SK-N-MC (cell line): Measurements from ENCODE around the gene BRIP1.
"Not testable (repeated sequence)": the region's sequence is repeated elsewhere in the genome, so short reads cannot be mapped to it uniquely, and the experiment has no call there.

Source experiments
- DNase-seq: peaks from one replicate; pipeline ENCODE4 v3.0.0-alpha.2; 2011; ENCODE audit warnings: low read depth, low spot score
- H3K27ac ChIP-seq: fragments of 200-600 bp; sonication (generic); 2 replicates; pipeline ENCODE4 v1.5.1; 2016; ENCODE audit warnings: mixed run types
- H3K36me3 ChIP-seq: fragments of 200-600 bp; sonication (generic); 2 replicates; pipeline ENCODE4 v1.6.1; 2017; ENCODE audit warnings: antibody characterized with exemption, low read length, mixed read lengths; ENCODE audit not compliant: insufficient read depth
- H3K4me3 ChIP-seq: fragments of 200-600 bp; sonication (generic); 2 replicates; pipeline ENCODE4 v1.5.1; 2016
- H3K9ac ChIP-seq: fragments of 200-600 bp; sonication (generic); 2 replicates; pipeline ENCODE4 v1.8.0; 2017; ENCODE audit warnings: mixed run types, mixed read lengths; ENCODE audit not compliant: insufficient read length
- H3K9me3 ChIP-seq: fragments of 200-600 bp; sonication (generic); 2 replicates; pipeline ENCODE4 v1.6.1; 2017; ENCODE audit warnings: low read depth, mild to moderate bottlenecking, antibody characterized with exemption, low read length, moderate library complexity, mixed read lengths
- EZH2 ChIP-seq: fragments of 200-600 bp; sonication (generic); IDR thresholded peaks from one replicate; pipeline ENCODE4 v1.6.1; 2017; ENCODE audit warnings: antibody characterized with exemption
- FOXP2 ChIP-seq: optimal IDR thresholded peaks from 2 replicates; pipeline ENCODE3; 2011; ENCODE audit warnings: mild to moderate bottlenecking, moderate library complexity; ENCODE audit not compliant: insufficient read depth; ENCODE audit errors: extremely low read length, control extremely low read depth
- POLR2AphosphoS5 ChIP-seq: IDR thresholded peaks from 2 replicates; pipeline ENCODE4 v1.6.1; 2012; ENCODE audit warnings: mild to moderate bottlenecking, low read depth, low read length, borderline replicate concordance

BRIP1 gene

DNA sequence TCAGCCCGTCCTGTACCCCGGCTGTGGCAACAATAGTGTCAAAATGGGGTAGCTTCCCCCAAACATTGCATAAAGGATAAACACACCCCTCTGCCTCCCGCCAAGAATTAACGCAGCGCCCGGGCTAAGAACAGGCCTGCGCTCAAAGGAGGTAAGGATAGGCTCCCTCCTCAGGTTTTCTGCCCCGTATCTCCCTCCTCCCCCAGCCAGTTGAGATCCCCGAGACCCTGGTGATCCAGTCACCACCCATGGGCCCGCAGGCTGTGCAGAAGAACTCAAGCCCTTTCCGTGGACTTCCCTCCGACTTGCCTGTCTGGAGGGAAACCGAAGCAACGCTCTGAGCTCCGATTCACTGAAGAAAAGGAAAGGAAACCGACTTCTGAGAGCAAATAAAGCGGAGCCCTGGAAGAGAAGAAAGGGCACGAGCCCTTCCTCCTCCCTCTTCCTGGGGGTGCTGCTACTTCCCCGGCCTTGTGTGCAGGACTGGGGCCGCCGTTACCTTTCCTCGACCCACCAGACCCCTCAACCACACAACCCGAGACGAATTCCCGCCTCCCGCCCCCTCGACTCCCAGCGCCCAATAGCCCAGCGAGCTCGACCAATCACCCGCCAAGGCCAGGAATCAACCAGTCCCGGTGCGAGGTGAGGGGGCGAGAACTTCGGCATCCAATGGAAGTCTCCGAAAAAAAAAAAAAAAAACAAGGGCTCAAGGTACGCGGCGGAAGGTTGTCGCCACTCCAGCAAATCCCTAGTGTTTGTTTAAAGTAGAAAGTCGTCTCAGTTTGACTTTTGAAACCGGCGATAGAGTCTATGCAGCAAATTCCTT is at the start of gene BRIP1:
BRIP1 (minus strand) TSS at position 554 of the 826 bp plus-strand sequence. CDS start 1,989 bp downstream, outside the sequence.
- H3K4me3 ChIP-seq, result peak within 1 kb of the TSS; percentile 98
- peak within 1 kb of the TSS; percentile 97 for H3K9ac ChIP-seq
- H3K36me3 ChIP-seq, result peaks cover 24% of the 10 kb centered on the region
- DNase-seq, result peak; percentile 77
- TF ChIP-seq POLR2AphosphoS5 (peak; percentile 84), FOXP2 (no peak), EZH2 (no peak)
- H3K9me3 ChIP-seq, result no peaks in the 10 kb centered on the region
- peak within 1 kb of the TSS; percentile 90 for H3K27ac ChIP-seq

DNA sequence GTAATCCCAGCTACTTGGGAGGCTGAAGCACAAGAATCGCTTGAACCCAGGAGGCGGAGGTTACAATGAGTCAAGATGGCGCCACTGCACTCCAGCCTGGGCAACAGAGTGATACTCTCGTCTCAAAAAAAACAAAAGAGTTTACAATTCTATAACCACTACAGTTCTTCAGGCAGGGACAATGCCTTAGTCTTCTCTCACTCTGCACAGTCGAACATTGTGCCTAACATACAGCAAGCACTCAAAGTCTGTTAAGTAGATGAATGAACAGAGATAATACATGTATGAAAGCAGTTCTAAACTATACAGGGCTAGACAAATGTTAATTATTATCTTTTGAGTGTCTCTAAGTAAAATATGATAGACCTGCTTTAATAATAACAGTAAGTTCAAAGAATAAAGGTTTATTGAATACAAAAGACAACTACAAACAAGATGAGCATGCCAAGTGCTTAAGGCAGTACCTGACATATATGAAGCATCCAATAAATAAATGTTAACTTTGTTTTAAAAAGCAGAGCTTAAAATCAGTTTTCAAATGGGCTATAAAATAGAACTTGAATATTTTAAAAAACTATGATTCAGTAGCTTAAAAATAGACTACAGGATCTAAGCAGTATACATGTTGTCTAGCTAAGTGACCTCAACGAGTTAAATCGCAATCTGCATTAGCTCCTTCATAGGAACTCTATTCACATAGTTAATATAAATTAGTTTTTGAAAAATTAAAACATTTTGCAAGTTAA is 45.1 kb upstream of the BRIP1 start:
- TF ChIP-seq EZH2 (no peak), FOXP2 (no peak), POLR2AphosphoS5 (no peak)
- Histone ChIP-seq H3K9me3 (no peaks in the 10 kb centered on the region), H3K27ac (no peak overlapping the region), H3K4me3 (no peak overlapping the region), H3K9ac (no peak overlapping the region), H3K36me3 (peaks cover 44% of the 10 kb centered on the region)
- DNase-seq, result no peak

DNA sequence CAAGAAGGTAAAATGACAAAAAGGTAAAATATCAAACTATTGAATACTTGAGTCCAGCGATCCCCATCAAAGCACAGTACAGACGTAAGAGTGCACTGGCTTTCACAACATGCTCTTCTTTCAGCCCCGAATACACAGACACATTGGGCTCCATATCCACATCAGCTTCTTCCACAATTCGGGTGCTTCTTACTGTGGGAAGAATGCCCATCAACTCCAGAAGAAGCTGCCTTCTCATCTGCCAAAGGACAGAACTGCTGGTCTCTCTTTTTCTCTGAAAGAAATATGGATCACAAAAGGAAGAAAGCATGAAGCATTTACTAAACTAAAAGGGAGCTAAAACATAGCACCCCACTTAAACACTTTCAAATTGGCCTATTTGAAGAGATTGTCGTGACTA is 44.0 kb upstream of the BRIP1 start:
- Histone ChIP-seq H3K9ac (no peak overlapping the region), H3K27ac (no peak overlapping the region), H3K4me3 (no peak overlapping the region), H3K36me3 (peaks cover 49% of the 10 kb centered on the region), H3K9me3 (no peaks in the 10 kb centered on the region)
- DNase-seq, result no peak
- TF ChIP-seq EZH2, result no peak
- no peak for TF ChIP-seq POLR2AphosphoS5
- no peak for TF ChIP-seq FOXP2

DNA sequence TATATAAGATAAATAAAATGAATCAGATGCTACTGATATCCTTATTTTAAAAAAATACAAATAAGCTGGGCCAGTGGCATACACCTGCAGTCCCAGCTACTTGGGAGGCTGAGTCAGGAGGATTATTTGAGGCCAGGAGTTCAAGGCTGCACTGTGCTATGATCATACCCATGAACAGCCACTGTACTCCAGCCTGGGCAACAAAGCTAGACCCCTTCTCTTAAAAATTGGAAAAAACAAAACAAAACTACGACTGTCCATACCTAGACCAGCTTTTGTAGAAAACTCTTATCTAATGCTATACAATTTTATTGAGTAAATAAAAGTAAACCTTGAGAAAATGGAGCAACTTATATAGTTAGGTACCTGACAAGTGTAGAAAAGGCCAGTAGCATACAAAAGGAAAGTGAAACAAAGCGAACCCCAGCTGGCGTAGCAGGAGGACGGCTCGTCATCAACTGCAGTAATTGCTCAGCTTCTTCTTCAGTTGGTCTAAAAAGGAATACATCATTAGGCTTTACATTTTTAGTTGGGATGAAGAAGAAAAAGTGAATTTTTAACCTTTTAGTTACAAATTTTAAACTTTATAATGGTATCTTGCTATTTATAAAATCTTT is 40.9 kb upstream of the BRIP1 start:
- TF ChIP-seq EZH2, result no peak
- no peak for TF ChIP-seq FOXP2
- no peak for TF ChIP-seq POLR2AphosphoS5
- no peak for DNase-seq
- Histone ChIP-seq H3K9ac (no peak overlapping the region), H3K4me3 (no peak overlapping the region), H3K27ac (no peak overlapping the region), H3K9me3 (no peaks in the 10 kb centered on the region), H3K36me3 (peaks cover 35% of the 10 kb centered on the region)

DNA sequence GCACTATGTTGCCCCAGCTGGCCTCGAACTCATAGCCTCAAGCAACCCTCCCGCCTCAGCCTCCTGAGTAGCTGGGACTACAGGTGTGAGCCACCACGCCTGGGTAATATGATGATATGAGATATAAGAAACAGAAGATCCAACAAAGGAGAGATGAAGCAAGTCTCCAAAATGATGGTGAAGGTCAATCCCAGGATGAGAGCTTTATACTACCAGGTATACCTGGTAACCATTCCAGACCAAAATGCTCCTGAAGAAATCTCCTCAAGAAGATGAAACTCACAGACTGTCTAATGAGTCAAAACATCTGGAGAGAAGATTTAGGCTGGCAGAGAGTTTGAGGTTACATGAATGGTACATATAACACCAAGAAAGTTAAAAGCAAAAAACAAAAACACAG is 39.9 kb upstream of the BRIP1 start:
- no peak for DNase-seq
- no peak for TF ChIP-seq POLR2AphosphoS5
- Histone ChIP-seq H3K4me3 (no peak overlapping the region), H3K9me3 (no peaks in the 10 kb centered on the region), H3K27ac (no peak overlapping the region), H3K9ac (no peak overlapping the region), H3K36me3 (peaks cover 40% of the 10 kb centered on the region)

DNA sequence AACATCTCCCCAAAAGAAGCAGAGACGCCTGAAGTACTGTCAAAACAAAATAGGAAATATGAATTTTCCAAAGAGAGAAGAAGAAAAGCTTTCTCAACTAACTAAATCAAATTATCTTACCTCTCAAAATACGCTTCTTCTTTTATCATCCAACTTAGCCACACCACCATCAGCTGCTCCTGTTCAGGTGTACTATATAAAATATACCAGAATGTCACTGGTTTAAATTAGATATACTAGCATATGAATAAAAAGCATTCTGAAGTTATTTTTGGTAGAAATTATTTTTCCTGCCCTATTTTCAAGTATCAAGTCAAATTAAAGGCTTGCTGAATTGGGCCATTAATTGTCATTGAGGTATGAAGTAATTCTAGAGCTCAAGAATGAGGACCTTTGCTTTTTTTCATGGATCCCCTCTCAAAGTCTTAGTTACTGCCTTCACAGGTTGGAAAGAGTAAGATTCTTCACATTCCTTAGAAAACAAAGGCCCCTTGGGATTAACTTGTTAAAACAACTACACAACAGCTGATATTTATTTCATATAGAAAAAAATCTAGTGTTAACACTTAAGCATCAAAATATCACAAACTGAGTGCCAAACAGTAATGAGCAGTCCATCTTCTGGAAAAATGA is 34.3 kb upstream of the BRIP1 start:
- DNase-seq, result no peak
- Histone ChIP-seq H3K27ac (no peak overlapping the region), H3K36me3 (peaks cover 28% of the 10 kb centered on the region), H3K4me3 (no peak overlapping the region), H3K9ac (no peak overlapping the region), H3K9me3 (no peaks in the 10 kb centered on the region)
- no peak for TF ChIP-seq POLR2AphosphoS5
- no peak for TF ChIP-seq FOXP2
- TF ChIP-seq EZH2, result no peak

DNA sequence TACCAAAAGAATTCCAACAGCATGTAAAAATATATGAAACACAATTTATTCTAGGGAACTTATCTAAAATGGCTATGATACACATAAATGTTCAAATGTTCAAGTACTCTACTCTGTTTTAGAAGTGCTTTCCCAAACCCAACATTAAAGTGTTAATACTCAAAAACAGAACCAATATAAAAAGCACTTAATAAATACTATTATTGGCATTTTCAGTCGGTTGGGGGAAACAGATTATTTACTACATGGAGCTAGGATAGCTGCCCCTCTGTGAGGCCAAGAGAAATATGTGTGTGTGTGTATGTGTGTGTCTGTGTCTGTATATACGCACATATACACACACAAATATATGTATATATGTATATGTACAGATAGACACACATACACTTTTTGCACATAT is 32.1 kb upstream of the BRIP1 start:
- Histone ChIP-seq H3K27ac (no peak overlapping the region), H3K4me3 (no peak overlapping the region), H3K36me3 (peaks cover 20% of the 10 kb centered on the region), H3K9ac (no peak overlapping the region), H3K9me3 (no peaks in the 10 kb centered on the region)
- TF ChIP-seq EZH2 (no peak), POLR2AphosphoS5 (no peak), FOXP2 (no peak)
- no peak for DNase-seq

DNA sequence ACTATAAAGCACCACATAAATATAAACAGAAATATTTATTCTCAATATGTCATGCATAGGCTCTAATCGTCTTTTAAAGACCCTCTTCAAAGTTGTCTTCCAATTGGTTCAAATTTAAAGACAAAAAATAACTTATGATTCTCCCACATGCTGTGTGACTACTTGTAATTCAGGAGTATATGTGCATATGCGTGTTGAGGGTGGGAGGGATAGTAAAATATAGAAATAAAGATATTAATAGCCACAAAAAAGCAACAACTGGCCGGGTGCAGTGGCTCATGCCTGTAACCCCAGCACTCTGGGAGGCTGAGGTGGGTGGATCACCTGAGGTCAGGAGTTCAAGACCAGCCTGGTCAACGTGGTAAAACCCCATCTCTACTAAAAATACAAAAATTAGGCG is 31.0 kb upstream of the BRIP1 start:
- peaks cover 22% of the 10 kb centered on the region for H3K36me3 ChIP-seq
- H3K9me3 ChIP-seq, H3K27ac ChIP-seq, H3K9ac ChIP-seq, DNase-seq, H3K4me3 ChIP-seq: not testable (repeated sequence)

DNA sequence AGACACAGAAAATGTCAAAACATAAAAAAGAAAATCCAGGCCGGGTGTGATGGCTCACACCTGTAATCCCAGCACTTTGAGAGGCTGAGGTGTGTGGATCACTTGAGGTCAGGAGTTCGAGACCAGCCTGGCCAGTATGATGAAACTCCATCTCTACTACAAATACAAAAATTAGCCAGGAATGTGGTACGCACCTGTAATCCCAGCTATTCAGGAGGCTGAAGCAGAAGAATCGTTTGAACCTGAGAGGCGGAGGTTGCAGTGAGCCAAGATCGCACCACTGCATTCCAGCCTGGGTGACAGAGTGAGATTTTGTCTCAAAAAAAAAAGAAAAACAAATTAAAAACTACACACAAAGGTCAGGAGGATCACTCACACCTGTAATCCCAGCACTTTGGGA is 24.4 kb upstream of the BRIP1 start:
- peaks cover 22% of the 10 kb centered on the region for H3K36me3 ChIP-seq
- DNase-seq, H3K9ac ChIP-seq, H3K9me3 ChIP-seq, H3K4me3 ChIP-seq, H3K27ac ChIP-seq: not testable (repeated sequence)

DNA sequence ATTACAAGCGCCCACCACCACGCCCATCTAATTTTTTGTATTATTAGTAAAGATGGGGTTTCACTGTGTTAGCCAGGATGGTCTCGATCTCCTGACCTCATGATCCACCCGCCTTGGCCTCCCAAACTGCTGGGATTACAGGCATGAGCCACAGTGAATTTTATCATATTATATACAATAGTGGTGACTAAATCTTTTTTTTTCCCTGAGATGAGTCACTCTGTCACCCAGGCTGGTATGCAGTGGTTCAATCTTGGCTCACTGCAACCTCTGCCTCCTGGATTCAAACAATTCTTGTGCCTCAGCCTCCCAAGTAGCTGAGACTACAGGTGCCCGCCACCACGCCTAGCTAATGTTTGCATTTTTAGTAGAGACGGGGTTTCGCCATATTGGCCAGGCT is 22.5 kb upstream of the BRIP1 start:
- H3K27ac ChIP-seq, H3K9me3 ChIP-seq, H3K9ac ChIP-seq, H3K4me3 ChIP-seq, DNase-seq: not testable (repeated sequence)
- peaks cover 22% of the 10 kb centered on the region for H3K36me3 ChIP-seq
